Measurements from ENCODE around the gene COPS7A. TPM values are rescaled to one million over a fixed set of nuclear protein-coding genes. Genes with fewer than 3 reads are reported as not detected.

COPS7A gene
- polyA plus RNA-seq, 3 donors, result 70.1 to 77.1 (median 72.3) TPM

- no peak for TF ChIP-seq CTCF (IDR thresholded peaks at IDR 0.05)
- WGBS (ENCODE audit: insufficient coverage), result 36% methylated on average over 11 of the region's 16 CpGs
- Histone ChIP-seq H3K79me2 (ENCODE audit: insufficient read depth, low read length) (no peaks in the 10 kb centered on the region), H4K20me1 (ENCODE audit: insufficient read depth, low read length) (no peaks in the 10 kb centered on the region), H3K4me3 (replicated peaks in 1 of 3; ENCODE audit: low read depth in 2 of 3, low read length in 3 of 3) (no peak overlapping the region), H2AFZ (ENCODE audit: insufficient read depth, low read depth, low read length, poor library complexity, severe bottlenecking) (no peak overlapping the region), H3K27ac (ENCODE audit: low read depth in 1 of 2, low read length in 2 of 2) (no peak overlapping the region), H3K4me2 (replicated peaks; ENCODE audit: extremely low read depth, low read length, poor library complexity, severe bottlenecking) (no peak overlapping the region), H3K4me1 (ENCODE audit: control insufficient read depth in 1 of 2, insufficient read depth in 2 of 2, low read length in 2 of 2) (peaks cover 7 to 12% of the 10 kb centered on the region in 2 donors), H3K9ac (ENCODE audit: insufficient read depth, low read length, poor library complexity, severe bottlenecking) (no peak overlapping the region), H3K9me3 (replicated peaks in 1 of 2; ENCODE audit: control insufficient read depth in 1 of 2, insufficient read depth in 1 of 2, low read length in 2 of 2) (peaks cover 8 to 26% of the 10 kb centered on the region in 2 donors), H3K27me3 (ENCODE audit: control insufficient read depth in 2 of 2, insufficient read depth in 2 of 2, low read length in 2 of 2) (peaks cover 46 to 68% of the 10 kb centered on the region in 2 donors), H3K36me3 (replicated peaks in 1 of 2; ENCODE audit: control insufficient read depth in 1 of 2, insufficient read depth in 2 of 2, low read length in 2 of 2) (no peaks in the 10 kb centered on the region)
- Mint-ChIP-seq H3K27ac (peak overlapping the region in 1 of 7 donors; percentile 37), H3K4me3 (peak overlapping the region; percentile 24 to 74), H3K4me1 (peaks cover 30% of the 10 kb centered on the region), H3K9me3 (peaks cover 4 to 20% (median 14%) of the 10 kb centered on the region in 7 donors), H3K27me3 (ENCODE audit: low read depth in 3 of 3) (peaks cover 70 to 88% (median 75%) of the 10 kb centered on the region in 3 donors), H3K36me3 (peaks cover 3 to 11% of the 10 kb centered on the region in 2 donors)
- no peak for DNase-seq
- intact Hi-C loops (cut with micrococcal nuclease), result loop anchor here (5.0 to 10.0 kb wide), 2 partner anchors 55 to 82 kb away; partner anchors contain the start of gene ACRBP (in 1 of the 2)
Observed at GRCh38 chr12:6699259-6699988, 24.4 kb upstream of the COPS7A start.

GRCh38 chr12:6699989-6700645 is 23.7 kb upstream of the COPS7A start:
- H3K36me3 Mint-ChIP-seq, result peaks cover 3 to 11% of the 10 kb centered on the region in 2 donors
- peak overlapping the region in 1 of 3 experiments; percentile 38 for H3K4me3 ChIP-seq (replicated peaks in 1 of 3; ENCODE audit: low read depth in 2 of 3, low read length in 3 of 3)
- H3K79me2 ChIP-seq (ENCODE audit: insufficient read depth, low read length), result no peaks in the 10 kb centered on the region
- H3K27me3 Mint-ChIP-seq (ENCODE audit: low read depth in 3 of 3), result peaks cover 77 to 89% (median 79%) of the 10 kb centered on the region in 3 donors
- peak overlapping the region in 1 of 2 donors; percentile 74 for H3K4me3 Mint-ChIP-seq
- H3K4me1 Mint-ChIP-seq, result peaks cover 30% of the 10 kb centered on the region
- no peak overlapping the region for H2AFZ ChIP-seq (ENCODE audit: insufficient read depth, low read depth, low read length, poor library complexity, severe bottlenecking)
- H3K4me2 ChIP-seq (replicated peaks; ENCODE audit: extremely low read depth, low read length, poor library complexity, severe bottlenecking), result peak overlapping the region; percentile 37
- no peak overlapping the region for H3K9ac ChIP-seq (ENCODE audit: insufficient read depth, low read length, poor library complexity, severe bottlenecking)
- WGBS (ENCODE audit: insufficient coverage), result under 1% methylated on average over 45 of the region's 65 CpGs
- H3K27ac Mint-ChIP-seq, result no peak overlapping the region
- no peak overlapping the region for H3K27ac ChIP-seq (ENCODE audit: low read depth in 1 of 2, low read length in 2 of 2)
- intact Hi-C loops (cut with micrococcal nuclease), result loop anchor here (5.0 to 10.0 kb wide), 2 partner anchors 55 to 83 kb away; partner anchors contain the start of gene ACRBP (in 1 of the 2)
- peaks cover 4 to 20% (median 14%) of the 10 kb centered on the region in 7 donors for H3K9me3 Mint-ChIP-seq
- H4K20me1 ChIP-seq (ENCODE audit: insufficient read depth, low read length), result no peaks in the 10 kb centered on the region
- no peak for DNase-seq
- H3K27me3 ChIP-seq (ENCODE audit: control insufficient read depth in 2 of 2, insufficient read depth in 2 of 2, low read length in 2 of 2), result peaks cover 46 to 73% of the 10 kb centered on the region in 2 donors
- peaks cover 7 to 12% of the 10 kb centered on the region in 2 donors for H3K4me1 ChIP-seq (ENCODE audit: control insufficient read depth in 1 of 2, insufficient read depth in 2 of 2, low read length in 2 of 2)
- no peak for TF ChIP-seq CTCF (IDR thresholded peaks at IDR 0.05)
- H3K36me3 ChIP-seq (replicated peaks in 1 of 2; ENCODE audit: control insufficient read depth in 1 of 2, insufficient read depth in 2 of 2, low read length in 2 of 2), result no peaks in the 10 kb centered on the region
- peaks cover 8 to 26% of the 10 kb centered on the region in 2 donors for H3K9me3 ChIP-seq (replicated peaks in 1 of 2; ENCODE audit: control insufficient read depth in 1 of 2, insufficient read depth in 1 of 2, low read length in 2 of 2)

Data from CD14-positive monocyte (primary cell).